ENCODE measurements around the gene TRAIP. TPM values are rescaled to one million over a fixed set of nuclear protein-coding genes. Genes with fewer than 3 reads are reported as not detected.
A peak's percentile ranks its signal among the peaks of the same experiment; 100 is the strongest.

Gene TRAIP
- total RNA-seq, 1 donor: 7.7 TPM

DNA sequence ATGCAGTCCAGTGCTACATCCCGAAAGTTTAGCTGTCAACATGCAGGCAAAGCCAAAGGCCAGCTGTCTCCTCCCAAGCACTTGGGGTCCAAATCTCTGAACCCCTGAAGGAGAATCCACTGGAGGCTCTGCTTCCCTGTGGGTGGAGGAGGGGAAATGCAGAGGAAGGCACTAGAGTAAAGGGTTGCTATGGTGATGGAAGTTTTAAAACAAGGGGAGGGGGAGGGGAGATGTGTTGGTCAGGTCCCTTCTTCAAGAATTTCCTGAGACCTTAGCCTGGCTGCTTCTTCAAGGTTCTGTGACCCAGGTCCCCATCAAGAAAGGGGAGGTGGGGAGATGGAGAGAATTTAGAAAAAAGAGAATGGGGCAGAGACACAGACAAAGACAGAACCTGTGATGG lies 11.0 kb upstream of the TRAIP start:
- DNase-seq (ENCODE audit: low read depth): no peak
- TF ChIP-seq, protein P1, sequence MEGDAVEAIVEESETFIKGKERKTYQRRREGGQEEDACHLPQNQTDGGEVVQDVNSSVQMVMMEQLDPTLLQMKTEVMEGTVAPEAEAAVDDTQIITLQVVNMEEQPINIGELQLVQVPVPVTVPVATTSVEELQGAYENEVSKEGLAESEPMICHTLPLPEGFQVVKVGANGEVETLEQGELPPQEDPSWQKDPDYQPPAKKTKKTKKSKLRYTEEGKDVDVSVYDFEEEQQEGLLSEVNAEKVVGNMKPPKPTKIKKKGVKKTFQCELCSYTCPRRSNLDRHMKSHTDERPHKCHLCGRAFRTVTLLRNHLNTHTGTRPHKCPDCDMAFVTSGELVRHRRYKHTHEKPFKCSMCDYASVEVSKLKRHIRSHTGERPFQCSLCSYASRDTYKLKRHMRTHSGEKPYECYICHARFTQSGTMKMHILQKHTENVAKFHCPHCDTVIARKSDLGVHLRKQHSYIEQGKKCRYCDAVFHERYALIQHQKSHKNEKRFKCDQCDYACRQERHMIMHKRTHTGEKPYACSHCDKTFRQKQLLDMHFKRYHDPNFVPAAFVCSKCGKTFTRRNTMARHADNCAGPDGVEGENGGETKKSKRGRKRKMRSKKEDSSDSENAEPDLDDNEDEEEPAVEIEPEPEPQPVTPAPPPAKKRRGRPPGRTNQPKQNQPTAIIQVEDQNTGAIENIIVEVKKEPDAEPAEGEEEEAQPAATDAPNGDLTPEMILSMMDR (IDR thresholded peaks at IDR 0.05; ENCODE audit: insufficient read depth, low read length): no peak
- no peak overlapping the region for H3K4me3 ChIP-seq (ENCODE audit: low read depth, low read length)

DNA sequence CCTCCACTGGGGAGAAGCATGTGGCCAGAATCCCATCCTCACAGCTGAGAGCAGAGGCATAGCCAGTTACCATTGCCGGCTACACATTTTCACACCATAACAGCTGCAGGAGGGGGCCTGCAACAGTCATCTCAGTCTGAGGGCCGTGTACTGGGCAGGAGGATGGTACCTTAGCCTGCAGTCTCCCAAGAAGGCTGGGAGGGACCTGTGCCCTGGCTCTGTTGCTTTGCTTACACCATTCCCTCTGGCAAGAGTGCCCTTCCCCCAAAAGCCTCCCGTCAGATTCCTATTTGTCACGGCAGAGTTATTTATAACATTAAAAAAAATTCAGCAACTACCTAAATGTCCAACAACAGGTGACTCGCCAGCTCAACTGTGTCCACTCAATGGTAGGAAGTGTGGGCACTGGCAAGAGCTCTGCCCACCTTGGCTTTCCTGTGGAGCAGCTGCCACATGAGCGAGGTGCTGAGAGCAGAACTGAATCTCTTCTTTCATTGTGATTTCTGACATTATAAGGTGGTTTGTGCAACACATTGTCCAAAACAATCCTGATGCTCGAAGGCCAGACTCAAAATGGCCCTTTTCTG lies 8.9 kb upstream of the TRAIP start:
- H3K4me3 ChIP-seq (ENCODE audit: low read depth, low read length): no peak overlapping the region
- no peak for DNase-seq (ENCODE audit: low read depth)
- TF ChIP-seq, protein P1 (IDR thresholded peaks at IDR 0.05; ENCODE audit: insufficient read depth, low read length): no peak

DNA sequence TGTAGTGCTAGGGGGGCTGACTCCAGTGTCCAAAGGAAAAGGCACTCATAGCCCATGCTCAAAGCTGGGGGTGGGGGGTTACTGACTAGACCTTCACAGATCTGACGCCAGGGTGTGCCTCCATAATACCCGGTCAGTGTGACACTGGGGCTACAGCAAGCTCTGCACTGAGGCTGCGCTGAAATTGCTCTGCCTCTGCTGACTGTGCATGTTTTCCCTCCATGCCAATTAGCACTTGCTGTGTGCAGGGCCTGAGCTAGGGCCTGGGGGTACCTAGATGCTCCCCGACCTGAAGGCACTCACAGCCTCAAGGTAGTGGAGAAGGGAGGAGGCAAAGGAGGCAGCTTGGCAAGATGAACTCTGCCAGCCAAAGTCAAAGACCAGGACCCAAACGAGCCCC lies 8.1 kb upstream of the TRAIP start:
- H3K4me3 ChIP-seq (ENCODE audit: low read depth, low read length): no peak overlapping the region
- TF ChIP-seq, protein P1 (IDR thresholded peaks at IDR 0.05; ENCODE audit: insufficient read depth, low read length): no peak
- DNase-seq (ENCODE audit: low read depth): no peak

DNA sequence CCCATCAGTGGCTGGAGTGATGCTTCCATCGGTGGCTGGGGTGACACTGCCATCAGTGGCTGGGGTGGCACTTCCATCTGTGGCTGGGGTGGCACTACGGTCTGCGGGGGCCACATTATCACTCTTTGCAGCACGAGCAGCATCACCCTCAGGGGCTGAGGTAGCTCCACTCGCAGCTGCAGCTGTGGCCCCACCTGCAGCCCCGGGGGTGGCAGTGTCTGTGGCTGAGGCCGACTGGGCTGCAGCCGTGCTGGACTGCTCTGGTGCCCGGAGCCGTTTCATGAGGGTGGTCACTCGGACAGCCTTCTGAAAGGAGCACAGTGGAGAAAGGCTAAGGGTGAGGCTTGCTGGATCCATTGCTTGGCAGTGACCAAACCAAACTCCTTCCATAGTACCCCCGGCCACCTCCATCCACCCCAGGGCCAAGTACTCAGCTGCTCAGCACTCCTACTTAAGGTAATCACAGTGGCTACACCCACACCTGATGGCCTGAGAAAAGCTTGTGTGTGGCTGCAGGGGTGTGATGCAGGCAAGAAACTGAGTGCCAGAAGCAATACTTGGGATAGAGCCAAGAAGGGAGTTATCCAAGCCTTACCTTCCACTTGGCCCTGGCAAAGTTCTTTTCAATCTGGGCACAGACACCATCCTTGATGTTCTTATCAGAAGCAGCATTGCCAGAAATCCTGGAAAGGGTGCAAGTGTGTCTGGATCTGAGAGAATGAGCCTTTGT lies 3.4 kb upstream of the TRAIP start:
- no peak overlapping the region for H3K4me3 ChIP-seq (ENCODE audit: low read depth, low read length)
- no peak for DNase-seq (ENCODE audit: low read depth)
- TF ChIP-seq, protein P1 (IDR thresholded peaks at IDR 0.05; ENCODE audit: insufficient read depth, low read length): no peak

DNA sequence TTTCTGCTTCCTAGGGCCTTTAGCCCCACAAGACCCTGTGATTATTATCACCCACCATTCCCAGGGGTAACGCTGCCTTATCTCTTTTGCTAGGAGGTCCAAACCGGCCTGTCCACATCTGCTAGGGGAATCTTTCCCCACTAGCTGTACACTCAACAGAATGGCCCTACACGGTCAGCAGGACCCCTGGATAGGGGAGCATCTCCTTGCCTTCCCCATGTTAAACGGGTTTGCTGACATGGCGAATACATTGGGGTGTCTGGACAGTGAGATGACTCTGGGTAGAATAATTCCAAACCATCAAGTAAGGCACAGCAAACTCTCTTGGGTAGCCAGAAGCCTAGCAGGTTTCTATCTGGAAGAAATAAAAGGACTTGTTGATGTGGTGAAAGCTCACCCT lies 702 bp downstream of the TRAIP start:
- TF ChIP-seq, protein P1 (IDR thresholded peaks at IDR 0.05; ENCODE audit: insufficient read depth, low read length): no peak
- no peak for DNase-seq (ENCODE audit: low read depth)
- peak overlapping the region; percentile 94 for H3K4me3 ChIP-seq (ENCODE audit: low read depth, low read length)

DNA sequence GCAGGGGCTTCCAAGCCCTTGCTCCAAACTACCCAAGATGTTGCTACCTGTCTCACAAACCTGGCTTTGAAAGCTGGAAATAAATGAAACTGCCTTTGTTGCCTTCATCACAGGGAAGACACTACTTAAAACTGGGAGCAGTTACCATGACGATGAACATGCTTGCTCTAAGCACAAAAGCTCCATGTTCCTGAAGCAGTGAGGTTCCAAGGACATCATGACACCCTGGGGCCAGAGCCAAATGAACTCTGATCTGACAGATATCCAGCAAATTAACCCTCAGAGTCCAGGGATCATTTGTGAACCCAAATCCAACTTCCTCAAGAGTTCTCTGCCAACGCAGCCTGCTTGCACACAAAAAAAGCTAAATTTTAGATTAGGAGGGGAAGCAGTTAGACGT lies 10.7 kb downstream of the TRAIP start:
- TF ChIP-seq, protein P1 (IDR thresholded peaks at IDR 0.05; ENCODE audit: insufficient read depth, low read length): no peak
- DNase-seq (ENCODE audit: low read depth): no peak
- no peak overlapping the region for H3K4me3 ChIP-seq (ENCODE audit: low read depth, low read length)
